Heart left ventricle (tissue), 16 donors: Measurements from ENCODE around the gene PAPOLB. TPM values are rescaled to one million over a fixed set of nuclear protein-coding genes. Genes with fewer than 3 reads are reported as not detected.
A peak's percentile ranks its signal among the peaks of the same experiment; 100 is the strongest.

Experiments used
- ATAC-seq, 4 donors: fragments of 200-7000 bp; cut with Tn5 transposase; one replicate each; pipeline ENCODE4 v1.9.1; 2020 to 2022; ENCODE audit warnings: moderate library complexity in 4 of 4, mild to moderate bottlenecking in 3 of 4, moderate number of reproducible peaks in 1 of 4
- DNase-seq, 5 donors: peaks; one replicate each; pipeline ENCODE4 v3.0.0-alpha.2; 2020
- H3K27ac ChIP-seq, 12 donors: fragments of 200-600 bp; sonication (generic) in 4 of 12; one replicate each; pipeline versions ENCODE4 v1.5.0 to v1.8.0; 2016 to 2022; ENCODE audit warnings: mild to moderate bottlenecking in 2 of 12
- H3K27me3 ChIP-seq, 9 donors: fragments of 200-600 bp; sonication (generic) in 2 of 9; one replicate each; pipeline versions ENCODE4 v1.5.1 to v1.8.0; 2016 to 2022; ENCODE audit warnings: mild to moderate bottlenecking in 3 of 9
- H3K36me3 ChIP-seq, 9 donors: fragments of 200-600 bp; sonication (generic) in 2 of 9; one replicate each; pipeline versions ENCODE4 v1.5.0 to v1.8.0; 2018 to 2022; ENCODE audit warnings: mild to moderate bottlenecking in 2 of 9
- H3K4me1 ChIP-seq, 12 donors: fragments of 200-600 bp; sonication (generic) in 4 of 12; one replicate each; pipeline versions ENCODE4 v1.5.0 to v1.8.0; 2016 to 2022; ENCODE audit warnings: mild to moderate bottlenecking in 3 of 12
- H3K4me3 ChIP-seq, 12 donors: fragments of 200-600 bp; sonication (generic) in 4 of 12; one replicate each; pipeline versions ENCODE4 v1.5.0 to v1.8.0; 2017 to 2022; ENCODE audit warnings: mild to moderate bottlenecking in 9 of 12, moderate library complexity in 4 of 12
- H3K9me3 ChIP-seq, 12 donors: fragments of 200-600 bp; sonication (generic) in 4 of 12; one replicate each; pipeline versions ENCODE4 v1.5.0 to v1.8.0; 2016 to 2022; ENCODE audit warnings: mild to moderate bottlenecking in 1 of 12
- POLR2A ChIP-seq, 2 donors: fragments of 450-650 bp; IDR thresholded peaks; one replicate each; pipeline ENCODE4 v1.6.1; 2017; ENCODE audit warnings: antibody characterized with exemption in 2 of 2, mild to moderate bottlenecking in 2 of 2, moderate library complexity in 2 of 2
- WGBS, 4 donors: extraction: QIAGEN DNeasy Blood & Tissue Kit in 2 of 4; methylation state at CpG; one replicate each; pipeline versions ENCODE4 v1.1.5 to v1.1.7; 2013 to 2018; 5-methylcytosine and 5-hydroxymethylcytosine counted together
- intact Hi-C, 10 donors: fragments of 100-400 bp; cut with DNase I; formaldehyde crosslinking; loops; one replicate each; pipeline versions ENCODE4 v1.11.1 to v1.14.2; 2022
- polyA plus RNA-seq, 2 donors: library from polyadenylated mRNA; stranded (reverse); fragments of 200-250 nt; gene quantifications; one replicate each; pipeline ENCODE4 v1.2.3, GENCODE V29; 2013
- total RNA-seq, 9 donors: library from RNA; depleted of rRNA in 2 of 9; stranded (reverse); fragments of >200 nt in 2 of 9; fragmentation: NEBNext Ultra II Directional in 3 of 9; extraction: Animal tissue kit (Norgen Biotek cat#: 25700) in 3 of 9; gene quantifications; one replicate each; pipeline versions ENCODE4 v1.1.0 to v1.2.4, GENCODE V29; 2016 to 2023
- TF ChIP-seq, protein P1 (sequence below), 12 donors: fragments of 200-600 bp; sonication (generic) in 4 of 12; IDR thresholded peaks; one replicate each; pipeline versions ENCODE4 v1.5.0 to v1.8.0; 2018 to 2022; ENCODE audit warnings: antibody characterized with exemption in 12 of 12, mild to moderate bottlenecking in 5 of 12
- donor health status: ischemic (EF 13 %, LVEDD 7.1; RV severe dilation, severe dysfunction).
- donor health status: healthy with polysubstance abuse.
- donor health status: DM: no; HTN: yes; CAD: no.
- donor health status: DM: no; HTN: no; CAD: no.
- donor health status: ischemic (EF 25% LVEDD 6.9; RV normal size, moderate dysfunction).
- donor health status: ischemic (EF 25% LVEDD 5.7; RV mildly dilated, moderate dysfunction).
- donor health status: healthy.
- donor health status: DM: yes; HTN: yes; CAD: no.
- donor health status: ischemic (EF 35%, LVEDD 5.7; RV mildly dilated, moderate dysfunction).
- donor health status: nonischemic (EF 11% LVEDD 7.7; RV severe dilation, severe dysfunction).
- donor health status: DM: yes; HTN: yes; CAD: no.
- donor health status: PGD.
- donor health status: ischemic (EF 29% LVEDD 5.4; RV normal size, mild dysfunction).
- donor health status: nonischemic (EF 23%, LVEDD 6.1; RV moderate dilation, normal function).

The PAPOLB gene
- total and polyA plus RNA-seq, 11 donors, result 0.03 to 0.38 (median 0.09) TPM; not detected in 5

DNA sequence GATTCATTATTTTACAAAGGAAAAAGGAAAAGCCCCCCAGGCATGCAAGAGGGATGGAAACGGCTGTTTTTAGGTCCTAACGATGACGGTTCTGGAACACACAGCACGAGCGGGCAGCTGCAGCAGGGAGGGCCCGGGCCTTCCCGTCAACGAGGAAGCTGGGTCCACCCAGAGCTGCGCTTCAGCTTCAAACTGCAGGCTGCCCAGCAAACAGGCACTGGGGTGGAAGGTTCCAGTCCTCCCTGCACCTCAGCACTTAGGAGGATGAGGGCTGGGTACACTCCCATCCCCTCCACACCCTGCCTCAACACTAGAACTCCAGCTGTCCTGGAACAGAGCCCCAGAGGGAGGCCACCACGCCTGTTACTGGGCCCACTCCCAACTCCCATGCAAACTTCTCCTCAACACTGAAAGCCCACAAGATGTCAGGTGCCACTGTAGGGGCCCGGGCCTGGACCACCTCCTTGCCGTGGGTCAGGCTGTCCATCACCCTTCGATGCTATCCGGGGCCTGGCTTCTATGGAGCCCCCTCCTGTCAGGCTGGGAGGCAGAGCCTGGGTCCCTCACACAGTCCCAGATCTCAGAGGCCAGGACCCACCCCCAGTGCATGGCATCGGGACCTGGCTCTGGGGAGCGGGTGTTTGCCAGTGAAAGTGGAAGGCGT is 33.0 kb downstream of the PAPOLB start:
- Histone ChIP-seq H3K36me3 (peaks cover 0 to 12% (median 0%) of the 10 kb centered on the region in 9 donors), H3K27me3 (no peaks in the 10 kb centered on the region), H3K4me1 (peaks cover 0 to 5% (median 0%) of the 10 kb centered on the region in 12 donors), H3K9me3 (no peaks in the 10 kb centered on the region), H3K4me3 (no peak overlapping the region), H3K27ac (peak overlapping the region in 2 of 12 donors; percentile 28 to 53)
- intact Hi-C loops, result loop anchor here in 1 of 10 donors (10.0 kb wide), 1 partner anchor 256 kb away; no protein-coding TSS in a partner anchor
- TF ChIP-seq, protein P1, sequence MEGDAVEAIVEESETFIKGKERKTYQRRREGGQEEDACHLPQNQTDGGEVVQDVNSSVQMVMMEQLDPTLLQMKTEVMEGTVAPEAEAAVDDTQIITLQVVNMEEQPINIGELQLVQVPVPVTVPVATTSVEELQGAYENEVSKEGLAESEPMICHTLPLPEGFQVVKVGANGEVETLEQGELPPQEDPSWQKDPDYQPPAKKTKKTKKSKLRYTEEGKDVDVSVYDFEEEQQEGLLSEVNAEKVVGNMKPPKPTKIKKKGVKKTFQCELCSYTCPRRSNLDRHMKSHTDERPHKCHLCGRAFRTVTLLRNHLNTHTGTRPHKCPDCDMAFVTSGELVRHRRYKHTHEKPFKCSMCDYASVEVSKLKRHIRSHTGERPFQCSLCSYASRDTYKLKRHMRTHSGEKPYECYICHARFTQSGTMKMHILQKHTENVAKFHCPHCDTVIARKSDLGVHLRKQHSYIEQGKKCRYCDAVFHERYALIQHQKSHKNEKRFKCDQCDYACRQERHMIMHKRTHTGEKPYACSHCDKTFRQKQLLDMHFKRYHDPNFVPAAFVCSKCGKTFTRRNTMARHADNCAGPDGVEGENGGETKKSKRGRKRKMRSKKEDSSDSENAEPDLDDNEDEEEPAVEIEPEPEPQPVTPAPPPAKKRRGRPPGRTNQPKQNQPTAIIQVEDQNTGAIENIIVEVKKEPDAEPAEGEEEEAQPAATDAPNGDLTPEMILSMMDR (IDR thresholded peaks at IDR 0.05), result no peak
- TF ChIP-seq POLR2A (IDR thresholded peaks at IDR 0.05), result no peak
- ATAC-seq (peak in 3 of 4 donors; percentile 17 to 54 (median 53)), DNase-seq (no peak)
- WGBS, 4 donors, result 66 to 86% (median 78%) methylated on average over 16 to 17 of the region's 17 CpGs

DNA sequence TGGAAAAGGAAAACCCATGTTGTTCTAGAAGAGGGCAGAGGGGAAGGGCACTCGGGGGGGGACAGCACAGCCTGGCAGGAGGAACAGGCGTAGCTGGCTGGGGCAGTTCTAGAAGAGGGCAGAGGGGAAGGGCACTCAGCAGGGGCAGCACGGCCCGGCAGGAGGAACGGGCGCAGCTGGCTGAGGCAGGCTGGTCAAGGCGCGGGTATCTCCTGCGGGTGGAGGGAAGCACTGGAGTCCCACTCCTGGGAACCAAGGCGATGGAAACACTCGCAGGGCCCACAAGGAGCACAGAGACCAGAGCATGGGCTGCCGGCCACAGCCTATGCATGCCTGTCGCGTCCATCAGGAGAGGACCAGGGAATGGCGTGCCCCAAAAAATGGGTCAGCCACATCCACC is 36.7 kb downstream of the PAPOLB start:
- 96 to 97% (median 96%) methylated on average over 15 of the region's 15 CpGs for WGBS, 4 donors
- Histone ChIP-seq H3K27me3 (no peaks in the 10 kb centered on the region), H3K9me3 (no peaks in the 10 kb centered on the region), H3K4me1 (peaks cover 0 to 31% (median 12%) of the 10 kb centered on the region in 12 donors), H3K27ac (no peak overlapping the region), H3K36me3 (peaks cover 0 to 3% (median 0%) of the 10 kb centered on the region in 9 donors), H3K4me3 (no peak overlapping the region)
- DNase-seq, result peak in 1 of 5 donors; percentile 41
- TF ChIP-seq POLR2A (IDR thresholded peaks at IDR 0.05), result no peak
- TF ChIP-seq, protein P1 (IDR thresholded peaks at IDR 0.05), result no peak
- ATAC-seq, result no peak
- intact Hi-C loops, result loop anchor here in 1 of 10 donors (10.0 kb wide), 1 partner anchor 260 kb away; no protein-coding TSS in a partner anchor

DNA sequence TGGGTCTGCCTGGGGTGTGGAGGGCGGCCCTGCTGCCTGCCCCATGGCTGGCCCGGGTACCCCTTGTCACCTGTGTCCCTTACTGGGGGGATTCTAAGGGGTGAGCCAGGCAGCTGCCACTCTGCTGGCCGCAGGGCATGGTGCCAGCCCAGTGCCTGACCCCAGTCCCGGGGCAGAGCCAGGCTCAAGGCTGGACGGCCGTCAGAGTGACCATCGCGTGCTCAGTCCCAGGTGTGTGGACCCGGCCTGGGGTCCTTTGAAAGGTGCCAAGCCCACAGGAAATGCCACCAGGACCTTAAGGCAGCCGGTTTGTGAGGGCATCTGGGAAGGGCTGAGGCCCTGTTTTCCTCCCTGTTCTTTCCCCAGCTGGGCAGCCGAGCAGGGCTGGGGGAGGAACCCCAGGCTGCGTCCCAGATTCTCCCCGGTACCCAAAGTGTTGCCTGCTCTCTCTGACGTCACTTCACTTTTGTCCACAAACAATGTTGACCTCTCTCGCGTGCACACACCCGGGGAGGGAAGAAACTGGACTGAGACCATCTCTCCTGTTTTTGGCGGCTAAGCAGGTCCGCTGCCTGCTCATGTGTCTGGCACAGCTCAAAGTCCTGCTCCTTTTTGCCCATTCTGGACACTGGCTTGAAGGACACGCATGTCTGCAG is 37.6 kb downstream of the PAPOLB start:
- Histone ChIP-seq H3K27ac (no peak overlapping the region), H3K27me3 (no peaks in the 10 kb centered on the region), H3K4me1 (peaks cover 0 to 40% (median 15%) of the 10 kb centered on the region in 12 donors), H3K4me3 (no peak overlapping the region), H3K36me3 (no peaks in the 10 kb centered on the region), H3K9me3 (no peaks in the 10 kb centered on the region)
- intact Hi-C loops, result loop anchor here in 1 of 10 donors (10.0 kb wide), 1 partner anchor 261 kb away; no protein-coding TSS in a partner anchor
- TF ChIP-seq, protein P1 (IDR thresholded peaks at IDR 0.05), result no peak
- no peak for TF ChIP-seq POLR2A (IDR thresholded peaks at IDR 0.05)
- ATAC-seq (no peak), DNase-seq (peak in 2 of 5 donors; percentile 5 to 38)
- WGBS, 4 donors, result 86 to 92% (median 90%) methylated on average over 18 to 20 of the region's 20 CpGs
